Naive thymus-derived CD4-positive, alpha-beta T cell (primary cell): ENCODE results near the gene MAP3K14. TPM values are rescaled to one million over a fixed set of nuclear protein-coding genes. Genes with fewer than 3 reads are reported as not detected.

Experiments used
- ATAC-seq: fragments of 150-1000 bp; cut with Tn5 transposase; 2 replicates; pipeline ENCODE4 v1.10.0; 2021; ENCODE audit warnings: mild to moderate bottlenecking, moderate library complexity
- CTCF ChIA-PET: fragments of 350-600 bp; sonication (Branson Sonifier 250); formaldehyde crosslinking; loops from one replicate; lab custom pipeline; 2021; ENCODE audit warnings: antibody characterized with exemption; lab: Charles Lee
- POLR2A ChIA-PET: fragments of 350-600 bp; sonication (Branson Sonifier 250); formaldehyde crosslinking; loops from one replicate; lab custom pipeline; 2021; ENCODE audit warnings: antibody characterized with exemption, inconsistent platforms; lab: Charles Lee
- DNase-seq, 9 donors: peaks; one replicate each; pipeline versions ENCODE4 v3.0.0 to v3.0.0-alpha.2; 2020 to 2022; ENCODE audit warnings: mixed read lengths in 1 of 9
- H3K27ac ChIP-seq: one replicate; pipeline ENCODE4 v1.7.0; 2013; ENCODE audit warnings: mild to moderate bottlenecking, low read depth, low read length, moderate library complexity
- H3K27me3 ChIP-seq, 2 donors: one replicate each; pipeline ENCODE4 v1.7.0; 2013; ENCODE audit warnings: low read length in 2 of 2, mild to moderate bottlenecking in 2 of 2, moderate library complexity in 2 of 2; ENCODE audit not compliant: control insufficient read depth in 2 of 2, insufficient read depth in 2 of 2
- H3K36me3 ChIP-seq, 3 experiments: 1 replicate in 2 of 3; 2 replicates in 1 of 3; pipeline ENCODE4 v1.7.0; 2013; ENCODE audit warnings: low read length in 3 of 3, mild to moderate bottlenecking in 3 of 3, moderate library complexity in 1 of 3; ENCODE audit not compliant: insufficient read depth in 3 of 3, control insufficient read depth in 2 of 3
- H3K4me1 ChIP-seq, 2 donors: one replicate each; pipeline ENCODE4 v1.7.0; 2013; ENCODE audit warnings: low read length in 2 of 2, mild to moderate bottlenecking in 2 of 2, moderate library complexity in 1 of 2; ENCODE audit not compliant: control insufficient read depth in 2 of 2, insufficient read depth in 2 of 2
- H3K4me3 ChIP-seq: 2 replicates; pipeline ENCODE4 v1.7.0; 2013; ENCODE audit warnings: mild to moderate bottlenecking, low read length
- H3K9me3 ChIP-seq, 3 experiments: 1 replicate in 2 of 3; 2 replicates in 1 of 3; pipeline ENCODE4 v1.7.0; 2013; ENCODE audit warnings: low read length in 3 of 3; ENCODE audit not compliant: control insufficient read depth in 2 of 3
- H3K27ac Mint-ChIP-seq, 9 donors: one replicate each; pipeline ENCODE4 v1.8.0; 2020 to 2022; ENCODE audit warnings: mixed read lengths in 9 of 9, mild to moderate bottlenecking in 8 of 9, moderate library complexity in 5 of 9, inconsistent platforms in 2 of 9
- H3K27me3 Mint-ChIP-seq, 5 donors: one replicate each; pipeline ENCODE4 v1.8.0; 2021 to 2022; ENCODE audit warnings: mixed read lengths in 5 of 5, mild to moderate bottlenecking in 1 of 5
- H3K36me3 Mint-ChIP-seq, 5 donors: one replicate each; pipeline ENCODE4 v1.8.0; 2020 to 2022; ENCODE audit warnings: mixed read lengths in 5 of 5, mild to moderate bottlenecking in 3 of 5, inconsistent platforms in 1 of 5
- H3K4me1 Mint-ChIP-seq, 7 donors: one replicate each; pipeline ENCODE4 v1.8.0; 2020 to 2022; ENCODE audit warnings: mixed read lengths in 7 of 7, mild to moderate bottlenecking in 3 of 7, inconsistent platforms in 1 of 7
- H3K4me3 Mint-ChIP-seq, 10 donors: one replicate each; pipeline ENCODE4 v1.8.0; 2020 to 2022; ENCODE audit warnings: mild to moderate bottlenecking in 10 of 10, mixed read lengths in 10 of 10, moderate library complexity in 6 of 10, inconsistent platforms in 2 of 10
- H3K9me3 Mint-ChIP-seq, 11 donors: one replicate each; pipeline ENCODE4 v1.8.0; 2020 to 2022; ENCODE audit warnings: mixed read lengths in 11 of 11, mild to moderate bottlenecking in 4 of 11, inconsistent platforms in 1 of 11, moderate library complexity in 1 of 11
- intact Hi-C, 2 donors: fragments of 100-400 bp; cut with micrococcal nuclease; formaldehyde crosslinking; loops; one replicate each; pipeline ENCODE4 v1.15.1; 2023
- polyA plus RNA-seq, 2 donors: library from polyadenylated mRNA; unstranded; fragments of 300-500 nt; fragmentation: Illumina TruSeq; gene quantifications; one replicate each; pipeline ENCODE4 v1.2.3, GENCODE V29; 2021
- total RNA-seq, 6 experiments: library from RNA in 5 of 6; stranded (reverse) in 5 of 6; gene quantifications; 1 replicate in 5 of 6; 2 replicates in 1 of 6; pipeline ENCODE4 v1.2.3 and lab custom pipeline; 2021 to 2026

MAP3K14 gene
- total and polyA plus RNA-seq, 7 experiments from 2014 or later: 2.4 to 39.8 (median 31.5) TPM

DNA sequence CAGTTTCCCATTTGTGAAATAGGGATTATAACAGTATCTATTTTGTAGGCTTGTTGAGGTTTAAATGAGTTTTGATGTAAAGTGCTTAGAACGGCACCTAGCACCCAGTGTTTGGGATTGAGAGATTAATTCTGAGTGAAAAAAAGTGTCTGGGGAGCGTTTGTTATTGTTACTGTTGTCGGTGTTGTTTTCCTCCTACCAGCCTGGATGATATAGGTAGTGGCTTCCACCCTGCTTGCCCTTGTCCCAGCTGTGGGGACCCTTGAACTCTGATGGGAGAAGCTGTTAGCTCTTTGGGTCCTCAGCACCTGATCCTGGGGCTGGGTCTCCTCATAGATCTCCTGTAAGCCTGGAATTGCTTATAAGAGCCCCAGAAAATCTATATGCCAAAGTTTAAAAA, 90.2 kb downstream of the MAP3K14 start:
- ATAC-seq (no peak), DNase-seq (no peak)
- Histone ChIP-seq H3K36me3 (no peaks in the 10 kb centered on the region), H3K27me3 (no peaks in the 10 kb centered on the region), H3K4me3 (peak overlapping the region; percentile 91), H3K27ac (peak overlapping the region; percentile 96), H3K4me1 (peaks cover 64% of the 10 kb centered on the region in 2 donors), H3K9me3 (no peaks in the 10 kb centered on the region)
- Mint-ChIP-seq H3K9me3 (no peaks in the 10 kb centered on the region), H3K36me3 (peaks cover 0 to 42% (median 4%) of the 10 kb centered on the region in 5 donors), H3K4me1 (peaks cover 45 to 82% (median 60%) of the 10 kb centered on the region in 7 donors), H3K4me3 (peak overlapping the region; percentile 93 to 100 (median 98)), H3K27ac (peak overlapping the region; percentile 96 to 100 (median 99)), H3K27me3 (no peaks in the 10 kb centered on the region)
- intact Hi-C loops: loop anchor here (1.0 to 5.0 kb wide), 10 partner anchors 9 to 966 kb away; partner anchors contain the start of genes MAP3K14 (in 2 of the 2), NMT1 (in 2 of the 2), HEXIM1 (in 1 of the 2) and HEXIM2 (in 1 of the 2)
- POLR2A ChIA-PET: interaction anchor here (0.6 to 23.4 kb wide), 16 partner anchors 10 to 1263 kb away, joined by 3 to 851 read pairs (median 5); partner anchors contain the start of genes ACBD4, HEXIM1, HEXIM2 and MAP3K14
- CTCF ChIA-PET: interaction anchor here (0.5 to 13.6 kb wide), 14 partner anchors 7 to 158 kb away, joined by 3 to 397 read pairs (median 4); partner anchors contain the start of genes ACBD4 and MAP3K14

DNA sequence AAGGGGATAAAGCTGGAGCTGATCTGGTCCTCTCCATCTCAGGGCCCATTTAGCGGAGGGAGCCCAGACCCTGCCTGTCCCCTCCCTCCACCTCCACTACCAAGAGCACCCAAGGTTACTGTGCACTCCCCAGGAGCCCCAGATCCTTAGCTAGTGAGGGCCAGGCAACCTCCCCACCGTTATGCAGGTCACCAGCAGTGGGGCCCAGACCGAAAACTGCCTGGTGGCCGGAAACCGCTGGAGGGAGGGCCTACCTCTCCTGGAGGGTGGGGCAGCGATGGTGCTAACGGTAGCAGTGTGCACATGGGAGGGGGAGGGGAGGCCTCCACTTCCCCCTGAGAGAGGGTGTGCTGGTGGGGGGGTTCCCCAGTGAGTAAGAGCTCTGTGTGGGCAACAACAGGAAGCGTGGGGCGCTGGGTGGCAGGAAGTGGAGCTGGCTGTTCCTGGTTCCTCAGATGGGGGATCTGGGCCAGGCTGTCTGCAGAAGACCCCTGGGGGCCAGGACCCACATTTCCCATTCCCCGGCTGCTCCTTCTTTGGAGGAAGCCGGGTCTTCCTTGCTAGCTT, 90.8 kb downstream of the MAP3K14 start:
- Histone ChIP-seq H3K9me3 (no peaks in the 10 kb centered on the region), H3K4me1 (peaks cover 60% of the 10 kb centered on the region in 2 donors), H3K4me3 (peak overlapping the region; percentile 91), H3K27me3 (no peaks in the 10 kb centered on the region), H3K36me3 (peaks cover 0 to 3% (median 0%) of the 10 kb centered on the region in 3 experiments), H3K27ac (peak overlapping the region; percentile 96)
- intact Hi-C loops: loop anchor here (1.0 to 5.0 kb wide), 10 partner anchors 9 to 966 kb away; partner anchors contain the start of genes HEXIM1 (in 2 of the 2), MAP3K14 (in 2 of the 2), NMT1 (in 2 of the 2) and HEXIM2 (in 1 of the 2)
- H3K27ac Mint-ChIP-seq: peak overlapping the region; percentile 96 to 100 (median 99)
- no peaks in the 10 kb centered on the region for H3K27me3 Mint-ChIP-seq
- DNase-seq (peak; percentile 71 to 97 (median 92)), ATAC-seq (peak; percentile 84)
- peak overlapping the region; percentile 93 to 100 (median 98) for H3K4me3 Mint-ChIP-seq
- CTCF ChIA-PET: interaction anchor here (0.5 to 13.6 kb wide), 19 partner anchors 7 to 159 kb away, joined by 3 to 397 read pairs (median 4); partner anchors contain the start of genes ACBD4, HEXIM1 and MAP3K14
- H3K36me3 Mint-ChIP-seq: peaks cover 0 to 42% (median 4%) of the 10 kb centered on the region in 5 donors
- no peaks in the 10 kb centered on the region for H3K9me3 Mint-ChIP-seq
- POLR2A ChIA-PET: interaction anchor here (0.6 to 23.4 kb wide), 18 partner anchors 9 to 899 kb away, joined by 3 to 851 read pairs (median 4); partner anchors contain the start of genes ACBD4, HEXIM1, HEXIM2 and MAP3K14
- peaks cover 45 to 77% (median 56%) of the 10 kb centered on the region in 7 donors for H3K4me1 Mint-ChIP-seq

DNA sequence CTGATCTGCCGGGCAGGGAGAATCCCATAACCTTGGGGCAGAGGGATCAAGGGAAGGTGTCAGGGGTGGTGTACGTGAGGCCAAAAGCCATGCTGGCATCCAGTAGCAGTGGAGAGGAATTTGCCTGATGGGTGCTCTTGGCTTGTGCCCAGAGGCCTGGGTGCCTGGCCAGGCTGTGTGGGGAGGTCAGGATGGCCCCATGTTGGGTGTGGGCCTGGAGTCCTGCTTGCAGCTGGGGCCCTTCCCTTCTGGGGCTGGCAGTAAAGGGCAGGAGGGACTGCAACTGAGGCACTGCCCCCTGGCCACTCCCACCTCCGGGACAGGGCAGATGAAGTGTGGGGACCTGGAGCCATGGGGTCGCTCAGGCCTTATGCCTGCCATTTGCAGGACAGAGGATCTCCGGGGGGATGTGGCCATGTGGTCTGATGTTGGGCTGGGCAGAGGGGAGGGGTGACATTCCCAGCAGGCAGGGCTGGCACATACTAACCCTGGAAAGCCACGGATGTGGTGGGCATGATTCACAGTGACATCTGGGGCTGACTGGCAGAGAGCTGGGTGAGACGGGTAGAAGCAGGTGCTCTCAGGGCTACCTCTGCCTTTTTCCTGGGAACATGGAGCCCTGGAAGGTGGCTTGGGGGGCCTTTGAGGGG, 91.6 kb downstream of the MAP3K14 start:
- Histone ChIP-seq H3K9me3 (no peaks in the 10 kb centered on the region), H3K27ac (peak overlapping the region; percentile 96), H3K36me3 (peaks cover 0 to 5% (median 0%) of the 10 kb centered on the region in 3 experiments), H3K4me1 (peaks cover 58 to 60% of the 10 kb centered on the region in 2 donors), H3K4me3 (peak overlapping the region; percentile 91), H3K27me3 (no peaks in the 10 kb centered on the region)
- ChIA-PET POLR2A (interaction anchor here (0.9 to 23.4 kb wide), 9 partner anchors 19 to 91 kb away, joined by 3 to 851 read pairs (median 16); partner anchors contain the start of genes ACBD4, HEXIM1, HEXIM2 and MAP3K14), CTCF (interaction anchor here (0.6 to 13.6 kb wide), 14 partner anchors 8 to 160 kb away, joined by 3 to 397 read pairs (median 4); partner anchors contain the start of genes ACBD4 and HEXIM1)
- intact Hi-C loops: loop anchor here (1.0 to 5.0 kb wide), 5 partner anchors 37 to 967 kb away; partner anchors contain the start of genes HEXIM1 (in 1 of the 2), KANSL1 (in 1 of the 2), NMT1 (in 1 of the 2) and SPATA32 (in 1 of the 2)
- peaks cover 0 to 45% (median 4%) of the 10 kb centered on the region in 5 donors for H3K36me3 Mint-ChIP-seq
- peak overlapping the region; percentile 96 to 100 (median 99) for H3K27ac Mint-ChIP-seq
- H3K9me3 Mint-ChIP-seq: peaks cover 0 to 2% (median 0%) of the 10 kb centered on the region in 11 donors
- H3K4me3 Mint-ChIP-seq: peak overlapping the region; percentile 93 to 100 (median 98)
- DNase-seq (no peak), ATAC-seq (no peak)
- peaks cover 44 to 75% (median 59%) of the 10 kb centered on the region in 7 donors for H3K4me1 Mint-ChIP-seq
- H3K27me3 Mint-ChIP-seq: no peaks in the 10 kb centered on the region

DNA sequence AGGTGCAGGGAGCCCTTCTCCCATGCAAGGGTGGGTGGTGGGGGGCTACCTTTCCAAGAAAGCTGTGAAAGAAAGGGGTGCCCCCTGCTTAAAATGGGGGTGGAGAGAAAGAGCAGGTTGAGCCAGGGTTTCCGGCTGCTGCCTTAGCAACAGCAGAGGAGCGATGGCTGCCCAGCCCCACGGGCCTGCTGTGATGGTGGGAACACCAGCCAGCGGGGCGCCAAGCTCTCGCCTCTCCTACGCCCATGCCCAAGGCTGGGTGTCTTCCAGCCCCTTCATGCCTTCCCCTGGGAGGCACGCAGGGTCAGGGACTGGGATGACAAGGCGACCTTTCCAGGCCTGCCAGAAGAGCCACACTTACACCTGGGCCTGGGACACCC, 92.2 kb downstream of the MAP3K14 start:
- Histone ChIP-seq H3K27ac (peak overlapping the region; percentile 96), H3K4me1 (peaks cover 58 to 59% of the 10 kb centered on the region in 2 donors), H3K9me3 (no peaks in the 10 kb centered on the region), H3K27me3 (no peaks in the 10 kb centered on the region), H3K4me3 (peak overlapping the region; percentile 91), H3K36me3 (peaks cover 0 to 5% (median 0%) of the 10 kb centered on the region in 3 experiments)
- Mint-ChIP-seq H3K4me3 (peak overlapping the region; percentile 93 to 100 (median 98)), H3K4me1 (peaks cover 46 to 75% (median 59%) of the 10 kb centered on the region in 7 donors), H3K27me3 (no peaks in the 10 kb centered on the region), H3K27ac (peak overlapping the region; percentile 96 to 100 (median 99)), H3K36me3 (peaks cover 0 to 50% (median 5%) of the 10 kb centered on the region in 5 donors), H3K9me3 (peaks cover 0 to 2% (median 0%) of the 10 kb centered on the region in 11 donors)
- DNase-seq: peak in 1 of 9 donors; percentile 45
- ChIA-PET CTCF (interaction anchor here (2.0 to 13.6 kb wide), 3 partner anchors 8 to 52 kb away, joined by 8 to 397 read pairs (median 12); no protein-coding TSS in a partner anchor), POLR2A (interaction anchor here (0.6 to 23.4 kb wide), 5 partner anchors 20 to 108 kb away, joined by 3 to 851 read pairs (median 35); partner anchors contain the start of genes ACBD4 and HEXIM1)
- no peak for ATAC-seq
- intact Hi-C loops: loop anchor here (1.0 to 5.0 kb wide), 5 partner anchors 38 to 968 kb away; partner anchors contain the start of genes HEXIM1 (in 1 of the 2), KANSL1 (in 1 of the 2), NMT1 (in 1 of the 2) and SPATA32 (in 1 of the 2)

DNA sequence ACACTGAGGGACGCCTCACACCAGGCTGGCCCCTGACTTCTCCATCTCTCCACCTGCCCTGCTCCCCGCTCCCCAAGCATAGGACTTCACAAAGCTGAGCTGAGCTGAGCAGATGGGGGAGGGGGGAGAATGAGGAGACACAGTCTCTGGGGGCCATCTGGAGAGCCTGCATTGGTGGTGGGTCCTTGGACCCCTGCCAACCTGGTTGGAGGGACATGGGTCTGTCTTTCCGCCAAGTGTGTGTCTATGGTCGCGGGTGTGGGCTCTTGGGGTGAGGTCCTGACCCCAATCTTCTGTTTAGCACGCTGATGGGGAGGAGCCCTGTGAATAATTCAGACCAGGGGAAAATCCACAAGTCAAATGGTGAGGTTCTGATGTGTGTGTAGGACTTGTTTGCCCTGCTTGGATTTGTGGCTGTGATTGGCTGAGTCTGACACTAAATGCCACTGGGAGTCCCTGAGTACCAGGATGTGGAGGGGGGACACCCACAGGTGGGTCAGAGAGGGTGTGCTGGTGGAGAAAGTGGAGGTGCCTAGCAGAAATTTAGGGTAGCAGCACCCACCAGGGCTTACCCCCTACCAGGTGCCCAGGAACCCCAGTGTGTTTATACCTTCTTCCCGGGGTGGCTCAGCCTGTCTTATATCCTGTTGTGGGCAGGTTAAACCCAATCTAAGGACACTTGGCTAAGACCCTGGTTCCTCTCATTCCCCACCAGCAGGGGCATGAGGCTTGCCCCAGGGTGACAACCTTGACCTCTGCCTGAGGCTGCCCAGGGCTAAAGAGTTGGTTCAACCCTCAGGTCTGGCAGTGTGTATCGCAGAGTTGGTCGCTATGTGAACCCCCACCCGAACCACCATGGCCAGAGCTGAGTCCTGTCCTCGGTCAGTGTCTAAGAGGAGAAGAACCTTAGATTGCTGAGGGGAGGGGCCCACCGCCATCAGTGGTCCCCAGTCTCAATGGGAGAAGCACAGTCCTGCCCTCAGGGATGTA, 93.0 kb downstream of the MAP3K14 start:
- CTCF ChIA-PET: interaction anchor here (0.6 to 13.6 kb wide), 5 partner anchors 9 to 372 kb away, joined by 3 to 397 read pairs (median 6); no protein-coding TSS in a partner anchor
- POLR2A ChIA-PET: interaction anchor here (0.6 to 23.4 kb wide), 6 partner anchors 21 to 164 kb away, joined by 3 to 851 read pairs (median 20); partner anchors contain the start of gene HEXIM1
- H3K9me3 Mint-ChIP-seq: peaks cover 0 to 2% (median 0%) of the 10 kb centered on the region in 11 donors
- Histone ChIP-seq H3K4me3 (peak overlapping the region; percentile 91), H3K4me1 (peaks cover 58 to 59% of the 10 kb centered on the region in 2 donors), H3K27ac (peak overlapping the region; percentile 96), H3K36me3 (peaks cover 0 to 10% (median 0%) of the 10 kb centered on the region in 3 experiments), H3K9me3 (no peaks in the 10 kb centered on the region), H3K27me3 (no peaks in the 10 kb centered on the region)
- peaks cover 45 to 77% (median 60%) of the 10 kb centered on the region in 7 donors for H3K4me1 Mint-ChIP-seq
- H3K4me3 Mint-ChIP-seq: peak overlapping the region; percentile 93 to 100 (median 98)
- no peaks in the 10 kb centered on the region for H3K27me3 Mint-ChIP-seq
- ATAC-seq: peak; percentile 8
- peak in 5 of 9 donors; percentile 28 to 67 (median 33) for DNase-seq
- intact Hi-C loops: loop anchor here in 1 of 2 donors (2.0 kb wide), 1 partner anchor 51 kb away; no protein-coding TSS in a partner anchor
- peak overlapping the region; percentile 96 to 100 (median 99) for H3K27ac Mint-ChIP-seq
- H3K36me3 Mint-ChIP-seq: peaks cover 0 to 55% (median 6%) of the 10 kb centered on the region in 5 donors
